ENCODE data around the gene SLC9A9.

GRCh38 chr3:143232981-143233380 is 615.3 kb downstream of the SLC9A9 start:
- TF ChIP-seq CTCF (IDR thresholded peaks at IDR 0.05; ENCODE audit: low read depth, low read length, missing input control) (no peak), MAX (IDR thresholded peaks at IDR 0.05) (no peak), HNF4G (IDR thresholded peaks at IDR 0.05) (no peak), FOXA1 (IDR thresholded peaks at IDR 0.05) (no peak), TAF1 (conservative IDR thresholded peaks at IDR 0.05) (no peak), JUND (IDR thresholded peaks at IDR 0.05) (no peak), GABPA (IDR thresholded peaks at IDR 0.05 in 1 of 2, conservative IDR thresholded peaks at IDR 0.05 in 1 of 2) (no peak), RAD21 (IDR thresholded peaks at IDR 0.05) (no peak), YY1 (IDR thresholded peaks at IDR 0.05) (no peak), REST (IDR thresholded peaks at IDR 0.05) (no peak)
- TF ChIP-seq, protein P1, sequence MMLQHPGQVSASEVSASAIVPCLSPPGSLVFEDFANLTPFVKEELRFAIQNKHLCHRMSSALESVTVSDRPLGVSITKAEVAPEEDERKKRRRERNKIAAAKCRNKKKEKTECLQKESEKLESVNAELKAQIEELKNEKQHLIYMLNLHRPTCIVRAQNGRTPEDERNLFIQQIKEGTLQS (IDR thresholded peaks at IDR 0.05): no peak
